ENCODE results near the gene SPAG16. TPM values are rescaled to one million over a fixed set of nuclear protein-coding genes. Genes with fewer than 3 reads are reported as not detected.
A peak's percentile ranks its signal among the peaks of the same experiment; 100 is the strongest.

The SPAG16 gene
- total RNA-seq, 1 donor from 2014 or later = 14.4 TPM

GRCh38 chr2:213934560-213934959, 650.3 kb downstream of the SPAG16 start:
- TF ChIP-seq, protein P1, sequence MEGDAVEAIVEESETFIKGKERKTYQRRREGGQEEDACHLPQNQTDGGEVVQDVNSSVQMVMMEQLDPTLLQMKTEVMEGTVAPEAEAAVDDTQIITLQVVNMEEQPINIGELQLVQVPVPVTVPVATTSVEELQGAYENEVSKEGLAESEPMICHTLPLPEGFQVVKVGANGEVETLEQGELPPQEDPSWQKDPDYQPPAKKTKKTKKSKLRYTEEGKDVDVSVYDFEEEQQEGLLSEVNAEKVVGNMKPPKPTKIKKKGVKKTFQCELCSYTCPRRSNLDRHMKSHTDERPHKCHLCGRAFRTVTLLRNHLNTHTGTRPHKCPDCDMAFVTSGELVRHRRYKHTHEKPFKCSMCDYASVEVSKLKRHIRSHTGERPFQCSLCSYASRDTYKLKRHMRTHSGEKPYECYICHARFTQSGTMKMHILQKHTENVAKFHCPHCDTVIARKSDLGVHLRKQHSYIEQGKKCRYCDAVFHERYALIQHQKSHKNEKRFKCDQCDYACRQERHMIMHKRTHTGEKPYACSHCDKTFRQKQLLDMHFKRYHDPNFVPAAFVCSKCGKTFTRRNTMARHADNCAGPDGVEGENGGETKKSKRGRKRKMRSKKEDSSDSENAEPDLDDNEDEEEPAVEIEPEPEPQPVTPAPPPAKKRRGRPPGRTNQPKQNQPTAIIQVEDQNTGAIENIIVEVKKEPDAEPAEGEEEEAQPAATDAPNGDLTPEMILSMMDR (IDR thresholded peaks at IDR 0.05; ENCODE audit: unreplicated experiment) = peak; percentile 78
- Mint-ChIP-seq H3K4me3 (ENCODE audit: unreplicated experiment) (no peak overlapping the region), H3K27me3 (ENCODE audit: unreplicated experiment) (no peaks in the 10 kb centered on the region), H3K4me1 (ENCODE audit: unreplicated experiment) (no peaks in the 10 kb centered on the region), H3K27ac (ENCODE audit: unreplicated experiment) (no peak overlapping the region), H3K9me3 (ENCODE audit: unreplicated experiment) (no peaks in the 10 kb centered on the region), H3K36me3 (ENCODE audit: low read depth, unreplicated experiment) (no peaks in the 10 kb centered on the region)
- DNase-seq (ENCODE audit: low spot score) = peak; percentile 8

- H3K4me3 Mint-ChIP-seq (ENCODE audit: unreplicated experiment) = no peak overlapping the region
- no peaks in the 10 kb centered on the region for H3K36me3 Mint-ChIP-seq (ENCODE audit: low read depth, unreplicated experiment)
- DNase-seq (ENCODE audit: low spot score) = no peak
- H3K4me1 Mint-ChIP-seq (ENCODE audit: unreplicated experiment) = no peaks in the 10 kb centered on the region
- H3K9me3 Mint-ChIP-seq (ENCODE audit: unreplicated experiment) = no peaks in the 10 kb centered on the region
- TF ChIP-seq, protein P1 (IDR thresholded peaks at IDR 0.05; ENCODE audit: unreplicated experiment) = no peak
- H3K27ac Mint-ChIP-seq (ENCODE audit: unreplicated experiment) = no peak overlapping the region
- no peaks in the 10 kb centered on the region for H3K27me3 Mint-ChIP-seq (ENCODE audit: unreplicated experiment)
Measured at GRCh38 chr2:213958086-213958485, 673.8 kb downstream of the SPAG16 start.

GRCh38 chr2:213959589-213959988, 675.3 kb downstream of the SPAG16 start:
- no peak for DNase-seq (ENCODE audit: low spot score)
- H3K4me3 Mint-ChIP-seq (ENCODE audit: unreplicated experiment) = no peak overlapping the region
- H3K27me3 Mint-ChIP-seq (ENCODE audit: unreplicated experiment) = no peaks in the 10 kb centered on the region
- H3K27ac Mint-ChIP-seq (ENCODE audit: unreplicated experiment) = no peak overlapping the region
- no peaks in the 10 kb centered on the region for H3K4me1 Mint-ChIP-seq (ENCODE audit: unreplicated experiment)
- TF ChIP-seq, protein P1 (IDR thresholded peaks at IDR 0.05; ENCODE audit: unreplicated experiment) = no peak
- H3K9me3 Mint-ChIP-seq (ENCODE audit: unreplicated experiment) = no peaks in the 10 kb centered on the region
- no peaks in the 10 kb centered on the region for H3K36me3 Mint-ChIP-seq (ENCODE audit: low read depth, unreplicated experiment)

- H3K9me3 Mint-ChIP-seq (ENCODE audit: unreplicated experiment) = no peaks in the 10 kb centered on the region
- no peaks in the 10 kb centered on the region for H3K27me3 Mint-ChIP-seq (ENCODE audit: unreplicated experiment)
- TF ChIP-seq, protein P1 (IDR thresholded peaks at IDR 0.05; ENCODE audit: unreplicated experiment) = no peak
- DNase-seq (ENCODE audit: low spot score) = no peak
- no peak overlapping the region for H3K4me3 Mint-ChIP-seq (ENCODE audit: unreplicated experiment)
- H3K36me3 Mint-ChIP-seq (ENCODE audit: low read depth, unreplicated experiment) = no peaks in the 10 kb centered on the region
- H3K4me1 Mint-ChIP-seq (ENCODE audit: unreplicated experiment) = no peaks in the 10 kb centered on the region
- H3K27ac Mint-ChIP-seq (ENCODE audit: unreplicated experiment) = no peak overlapping the region
Measured at GRCh38 chr2:213971536-213971935, 687.3 kb downstream of the SPAG16 start.

DNA sequence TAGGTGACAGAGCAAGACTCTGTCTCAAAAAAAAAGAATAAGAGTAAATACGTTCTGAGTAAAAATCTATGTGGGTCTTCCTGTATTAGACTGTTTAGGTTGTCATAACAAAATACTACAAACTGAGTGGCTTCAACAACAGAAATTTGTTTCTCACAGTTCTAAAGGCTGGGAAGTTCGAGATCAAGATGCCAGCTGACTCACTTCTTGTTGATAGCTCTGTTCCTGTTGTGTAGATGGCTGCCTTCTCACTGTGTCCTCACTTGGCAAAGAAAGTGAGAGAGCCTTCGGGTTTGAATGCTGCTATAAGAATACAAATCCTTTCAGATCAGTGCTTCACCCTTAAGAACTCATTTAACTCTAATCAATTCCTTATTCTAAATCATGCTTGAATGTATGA, 696.6 kb downstream of the SPAG16 start:
- H3K27me3 Mint-ChIP-seq (ENCODE audit: unreplicated experiment) = no peaks in the 10 kb centered on the region
- no peak overlapping the region for H3K27ac Mint-ChIP-seq (ENCODE audit: unreplicated experiment)
- H3K4me3 Mint-ChIP-seq (ENCODE audit: unreplicated experiment) = no peak overlapping the region
- TF ChIP-seq, protein P1 (IDR thresholded peaks at IDR 0.05; ENCODE audit: unreplicated experiment) = no peak
- H3K36me3 Mint-ChIP-seq (ENCODE audit: low read depth, unreplicated experiment) = no peaks in the 10 kb centered on the region
- DNase-seq (ENCODE audit: low spot score) = no peak
- no peaks in the 10 kb centered on the region for H3K4me1 Mint-ChIP-seq (ENCODE audit: unreplicated experiment)
- no peaks in the 10 kb centered on the region for H3K9me3 Mint-ChIP-seq (ENCODE audit: unreplicated experiment)

Measured in endothelial cell (in vitro differentiated cells).